ENCODE measurements around the gene NPEPL1. TPM values are rescaled to one million over a fixed set of nuclear protein-coding genes. Genes with fewer than 3 reads are reported as not detected.

Gene NPEPL1
- total and polyA plus RNA-seq, 2 of the 8 experiments (the other 6 are each of a cell fraction or from before 2014, with no cell fraction given), result 12.4 to 26.8 TPM

DNA sequence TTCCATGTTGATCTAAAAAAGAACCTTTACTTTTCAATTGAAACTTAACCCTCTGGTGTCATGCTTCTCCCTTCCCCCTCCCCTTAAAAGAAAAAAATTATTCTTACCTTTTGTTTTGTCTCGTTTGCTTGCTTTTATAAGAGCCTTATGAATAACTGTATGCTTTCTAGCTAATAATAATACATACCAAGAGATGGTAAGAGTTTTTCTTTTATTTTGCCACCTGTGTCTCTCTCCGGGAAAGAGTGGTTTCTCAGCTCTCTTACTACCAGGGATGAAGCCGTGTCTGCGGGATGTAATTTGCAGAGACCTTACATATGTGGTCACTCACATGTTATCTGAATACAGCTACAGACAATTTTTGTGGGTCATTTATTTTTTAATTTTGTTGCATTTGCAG lies 33.8 kb upstream of the NPEPL1 start:
- no peaks in the 10 kb centered on the region for H4K20me1 ChIP-seq (replicated peaks in 1 of 2; ENCODE audit: control insufficient read depth in 1 of 2, insufficient read depth in 2 of 2, low read length in 2 of 2)
- no peaks in the 10 kb centered on the region for H3K9me3 ChIP-seq (ENCODE audit: insufficient read depth in 2 of 2, low read depth in 1 of 2, low read length in 1 of 2)
- H3K36me3 ChIP-seq (ENCODE audit: control insufficient read depth in 2 of 4, insufficient read depth in 4 of 4, low read length in 3 of 4), result peaks cover 0 to 24% (median 1%) of the 10 kb centered on the region in 4 experiments; a peak in 4 of 8 replicates
- 75% methylated on average over 4 of the region's 4 CpGs; no CpG with 5 or more reads in 1 of the 2 experiments for WGBS, 2 experiments (ENCODE audit: extremely low coverage in 1 of 2, insufficient coverage in 1 of 2, insufficient read length in 1 of 2, insufficient replicate concordance in 2 of 2, low coverage in 1 of 2, low lambda C conversion rate in 2 of 2, missing lambda C conversion rate in 1 of 2)
- no peak overlapping the region for H3K14ac ChIP-seq (ENCODE audit: insufficient read length)
- H4K5ac ChIP-seq (ENCODE audit: insufficient read length, low read depth, low read length), result peak overlapping the region; percentile 19
- H3K4me1 ChIP-seq (replicated peaks in 1 of 4; ENCODE audit: control insufficient read depth in 3 of 4, insufficient read depth in 4 of 4, low read length in 3 of 4), result peaks cover 8 to 28% (median 21%) of the 10 kb centered on the region in 4 experiments
- peaks cover 44 to 98% of the 10 kb centered on the region in 2 experiments for H3K79me2 ChIP-seq (ENCODE audit: control insufficient read depth in 1 of 2, insufficient read depth in 2 of 2, low read length in 2 of 2)
- H3K18ac ChIP-seq (ENCODE audit: extremely low read depth, low read length), result no peak overlapping the region
- H2BK15ac ChIP-seq (ENCODE audit: low read length), result no peak overlapping the region
- no peak overlapping the region for H4K91ac ChIP-seq (replicated peaks; ENCODE audit: insufficient read length, low read length)
- no peaks in the 10 kb centered on the region for H3K23me2 ChIP-seq (ENCODE audit: low read depth, low read length)
- H3K4me2 ChIP-seq (ENCODE audit: insufficient read depth in 1 of 2, low read depth in 2 of 2, low read length in 2 of 2), result no peak overlapping the region; a peak in 2 of 4 replicates
- FAIRE-seq (no peak), DNase-seq (ENCODE audit: low read depth in 1 of 2, low spot score in 2 of 2) (no peak)
- peak overlapping the region in 1 of 4 experiments; percentile 15; a peak in 1 of 8 replicates for H3K4me3 ChIP-seq (ENCODE audit: extremely low read depth in 1 of 4, insufficient read depth in 2 of 4, low read depth in 3 of 4, low read length in 4 of 4)
- no peak overlapping the region for H3K9ac ChIP-seq (replicated peaks in 1 of 4; ENCODE audit: extremely low read depth in 1 of 4, low read depth in 3 of 4, low read length in 3 of 4)
- no peak overlapping the region for H2AFZ ChIP-seq (ENCODE audit: low read length)
- H3K27ac ChIP-seq (ENCODE audit: low read depth, low read length), result no peak overlapping the region
- no peak overlapping the region for H2BK12ac ChIP-seq (ENCODE audit: low read depth, low read length)
- H2BK120ac ChIP-seq (replicated peaks; ENCODE audit: low read depth, low read length), result no peak overlapping the region
- no peak overlapping the region for H2AK5ac ChIP-seq (ENCODE audit: low read depth, low read length)
- ChIA-PET CTCF (ENCODE audit: partially characterized antibody) (interaction anchor here (1.0 to 3.3 kb wide), 12 partner anchors 9 to 424 kb away, joined by 3 to 12 read pairs (median 4); no protein-coding TSS in a partner anchor), POLR2A (ENCODE audit: partially characterized antibody) (interaction anchor here (0.8 to 11.7 kb wide), 6 partner anchors 9 to 144 kb away, joined by 3 to 242 read pairs (median 4); no protein-coding TSS in a partner anchor)
- no peak overlapping the region for H4K8ac ChIP-seq (ENCODE audit: extremely low read depth, insufficient read depth, low read length)
- H3K4ac ChIP-seq (replicated peaks; ENCODE audit: insufficient read length, low read depth, low read length), result no peak overlapping the region
- no peaks in the 10 kb centered on the region for H3K27me3 ChIP-seq (replicated peaks in 1 of 4; ENCODE audit: control insufficient read depth in 3 of 4, extremely low read depth in 1 of 4, insufficient read depth in 3 of 4, low read length in 3 of 4)
- no peak overlapping the region for H2BK20ac ChIP-seq (ENCODE audit: low read length)
- H3K23ac ChIP-seq (ENCODE audit: insufficient read length), result no peak overlapping the region
- H3K56ac ChIP-seq (replicated peaks; ENCODE audit: insufficient read length, low read depth, low read length), result no peak overlapping the region
- no peak overlapping the region for H2BK5ac ChIP-seq (ENCODE audit: low read depth, low read length)
- peaks cover 7% of the 10 kb centered on the region for H3K79me1 ChIP-seq (ENCODE audit: low read depth, low read length)
- TF ChIP-seq JUN (IDR thresholded peaks at IDR 0.05; ENCODE audit: low read depth, low read length), result no peak
- TF ChIP-seq BACH1 (IDR thresholded peaks at IDR 0.05; ENCODE audit: low read length), result no peak
- TF ChIP-seq NANOG (IDR thresholded peaks at IDR 0.05; ENCODE audit: insufficient read depth, low read depth, low read length, poor library complexity, severe bottlenecking), result no peak
- no peak for TF ChIP-seq BRCA1 (IDR thresholded peaks at IDR 0.05; ENCODE audit: low read depth, low read length)
- TF ChIP-seq CREB1 (IDR thresholded peaks at IDR 0.05), result no peak
- no peak for TF ChIP-seq USF2 (IDR thresholded peaks at IDR 0.05; ENCODE audit: low read length)
- TF ChIP-seq SP1 (IDR thresholded peaks at IDR 0.05; ENCODE audit: low read depth, low read length), result no peak

Data from H1 (cell line).